ENCODE measurements around the gene NKX2-3.
A peak's percentile ranks its signal among the peaks of the same experiment; 100 is the strongest.

Gene NKX2-3

DNA sequence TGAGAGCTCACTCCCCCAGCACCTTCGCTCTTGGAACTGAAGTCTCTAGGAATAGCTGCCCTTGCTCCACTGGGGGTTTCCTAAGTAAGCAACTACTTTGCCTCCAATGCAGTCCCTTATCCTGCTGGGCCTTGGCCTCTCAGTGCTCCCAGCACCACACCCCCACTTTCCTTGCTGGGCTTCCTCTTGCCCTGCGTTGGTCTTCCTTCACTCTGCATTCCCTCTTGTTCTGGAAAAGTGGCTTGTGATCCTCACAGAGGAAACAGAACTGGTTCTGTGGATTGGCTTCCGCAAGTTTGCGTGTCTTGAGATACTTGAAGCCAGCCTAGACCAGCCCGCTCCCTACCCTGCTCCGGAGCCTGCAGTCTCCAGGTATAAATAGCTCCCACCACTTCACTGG, 6.4 kb downstream of the NKX2-3 start:
- no peak for DNase-seq

DNA sequence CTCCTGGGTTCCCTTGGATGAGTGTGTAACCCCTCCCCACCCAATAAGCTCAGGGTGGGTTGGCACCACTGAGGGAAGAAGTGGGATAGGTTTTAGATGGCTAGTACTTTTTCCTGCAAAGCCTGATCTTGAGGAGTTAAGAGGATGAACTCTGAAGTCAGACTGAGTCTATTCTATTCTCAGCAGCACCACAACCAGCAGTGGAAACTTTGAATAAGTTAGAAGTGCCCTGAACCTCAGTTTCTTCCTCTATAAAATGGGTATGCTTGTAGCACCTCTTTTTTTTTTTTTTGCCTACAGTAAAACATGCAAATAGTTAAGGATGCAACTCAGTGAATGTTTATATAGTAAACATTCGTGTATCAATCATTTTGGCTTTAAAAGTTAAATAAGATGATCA, 7.1 kb downstream of the NKX2-3 start:
- no peak for DNase-seq

GRCh38 chr10:99540306-99540656, 7.5 kb downstream of the NKX2-3 start:
- no peak for DNase-seq

DNA sequence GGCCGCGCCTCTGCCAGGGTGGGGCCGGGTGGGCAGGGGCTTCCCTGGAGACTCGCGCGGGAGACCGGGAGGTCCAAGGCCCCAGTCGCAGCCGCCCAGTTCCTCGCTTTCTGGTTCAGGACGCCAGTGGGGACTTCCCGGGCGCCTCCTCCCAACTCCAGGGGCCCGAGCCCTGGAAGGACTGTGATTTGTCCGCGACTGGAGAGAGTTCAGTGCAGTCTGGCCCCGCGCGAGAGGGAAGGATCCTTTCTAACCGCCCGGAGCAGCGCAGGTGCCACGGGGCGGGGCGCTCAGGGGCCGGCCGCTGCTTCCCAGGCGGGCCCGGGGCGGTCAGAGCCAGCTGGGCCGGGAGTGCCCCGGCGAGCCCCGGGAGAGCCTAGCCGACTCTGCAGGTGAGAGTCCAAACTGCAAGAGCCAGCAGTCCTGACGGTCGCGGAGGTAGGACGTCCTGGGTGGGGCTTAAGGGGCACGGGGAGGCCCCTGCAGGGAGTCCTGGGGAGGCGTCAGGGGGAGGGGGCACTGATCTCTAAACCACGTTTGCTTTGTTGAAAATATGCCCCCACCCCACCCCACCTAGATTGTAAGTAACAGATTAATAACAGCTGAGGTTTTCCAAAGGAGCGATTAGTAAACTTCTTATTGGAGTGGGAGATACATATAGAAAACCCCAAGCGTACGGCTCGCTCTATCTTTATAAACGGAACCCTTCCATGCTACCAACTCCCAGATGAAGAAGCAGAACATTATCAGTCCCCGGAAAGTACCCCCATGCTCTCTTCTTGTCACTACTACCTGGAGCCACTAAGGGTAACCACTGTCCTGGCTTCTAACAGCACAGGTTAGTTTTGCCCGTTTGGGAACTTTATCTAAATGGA, 8.2 kb downstream of the NKX2-3 start:
- no peak for DNase-seq

DNA sequence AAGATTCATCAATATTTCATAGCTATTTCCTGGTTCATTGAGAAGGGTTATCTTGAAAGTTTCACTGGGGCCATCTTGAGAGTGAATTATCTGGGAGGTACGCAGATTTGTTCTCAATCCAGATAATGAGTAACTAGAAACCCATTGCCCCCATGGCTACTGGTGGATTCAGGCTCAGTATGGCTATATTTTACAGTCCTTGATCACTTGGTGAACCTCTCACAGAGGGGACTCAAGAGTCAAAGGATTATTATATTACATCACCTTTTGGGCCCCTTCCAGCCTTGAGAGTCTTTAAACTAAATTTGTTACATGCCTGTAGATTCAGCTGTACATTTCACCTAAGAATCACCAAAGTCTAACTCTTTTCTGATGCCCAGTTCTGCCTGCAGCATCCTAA, 11.6 kb downstream of the NKX2-3 start:
- no peak for DNase-seq

DNA sequence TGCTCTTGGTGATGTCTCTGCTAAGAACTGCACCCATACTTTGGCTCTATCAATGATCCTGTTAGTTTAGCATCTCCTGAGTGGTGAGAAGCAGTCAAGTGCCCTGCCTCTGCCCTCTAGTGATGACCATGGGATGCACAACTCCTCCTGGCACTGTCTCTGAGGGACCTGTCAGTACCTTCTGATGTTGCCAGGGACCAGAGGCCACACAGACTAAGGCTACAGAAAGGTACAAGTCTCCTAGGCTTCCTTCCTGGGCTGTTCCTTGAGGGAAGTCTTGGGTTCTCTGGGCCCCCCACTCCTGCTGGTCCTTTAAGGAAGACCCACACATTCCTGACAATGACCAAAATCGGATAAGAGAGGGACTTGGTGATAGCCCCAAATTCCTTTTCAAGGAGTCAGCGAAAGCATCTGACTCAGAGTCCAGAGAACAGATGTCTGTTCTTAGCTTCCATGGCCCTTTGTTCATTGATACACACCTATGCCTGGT, 15.3 kb downstream of the NKX2-3 start:
- DNase-seq: no peak

- DNase-seq: peak; percentile 62
Measured at GRCh38 chr10:99551158-99551557, 18.4 kb downstream of the NKX2-3 start.

GRCh38 chr10:99551616-99552015, 18.9 kb downstream of the NKX2-3 start:
- no peak for DNase-seq

- no peak for DNase-seq
Measured at GRCh38 chr10:99555371-99555770, 22.6 kb downstream of the NKX2-3 start.

GRCh38 chr10:99555825-99556523, 23.2 kb downstream of the NKX2-3 start:
- no peak for DNase-seq

GRCh38 chr10:99557044-99557443, 24.3 kb downstream of the NKX2-3 start:
- no peak for DNase-seq

DNA sequence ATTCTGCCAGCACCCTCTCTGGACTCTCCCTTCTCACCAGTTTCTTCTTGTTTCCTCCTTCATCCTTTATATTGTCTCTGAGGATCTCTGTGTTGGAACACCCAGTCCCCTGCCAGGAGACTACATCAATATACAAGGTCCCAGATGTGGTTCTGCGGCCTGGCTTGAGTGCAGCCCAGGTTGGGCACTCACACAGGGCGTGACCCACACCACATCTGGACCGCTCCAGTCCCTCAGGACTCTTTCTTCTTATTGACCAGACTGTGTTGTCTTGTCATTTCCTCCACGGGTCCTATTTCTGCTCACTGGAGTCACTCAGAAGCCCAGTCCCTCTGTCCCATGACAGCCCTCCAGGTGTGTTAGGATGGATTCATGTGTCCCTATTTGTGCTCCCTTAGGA, 26.0 kb downstream of the NKX2-3 start:
- no peak for DNase-seq

GRCh38 chr10:99560277-99561126, 27.8 kb downstream of the NKX2-3 start:
- DNase-seq: peak; percentile 30

GRCh38 chr10:99562631-99563030, 29.9 kb downstream of the NKX2-3 start:
- DNase-seq: no peak

DNA sequence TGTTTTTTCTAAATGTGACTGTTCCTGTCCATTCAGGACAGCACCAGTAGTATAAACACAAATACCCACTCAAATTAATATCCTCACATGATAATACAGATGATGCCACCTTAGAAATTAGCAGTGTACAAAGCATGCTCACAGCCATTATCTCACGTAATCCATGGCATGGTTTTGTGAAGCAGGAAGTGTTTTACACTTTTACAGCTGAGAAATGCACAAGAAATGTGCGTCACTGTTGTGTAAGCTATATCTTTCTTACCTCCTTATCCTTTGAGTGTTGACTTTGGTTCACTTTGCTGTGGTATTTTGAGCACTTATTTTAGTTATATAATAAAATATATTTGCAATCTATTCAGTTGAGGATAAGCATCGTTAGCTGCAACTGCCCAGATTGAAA, 31.6 kb downstream of the NKX2-3 start:
- DNase-seq: no peak

DNA sequence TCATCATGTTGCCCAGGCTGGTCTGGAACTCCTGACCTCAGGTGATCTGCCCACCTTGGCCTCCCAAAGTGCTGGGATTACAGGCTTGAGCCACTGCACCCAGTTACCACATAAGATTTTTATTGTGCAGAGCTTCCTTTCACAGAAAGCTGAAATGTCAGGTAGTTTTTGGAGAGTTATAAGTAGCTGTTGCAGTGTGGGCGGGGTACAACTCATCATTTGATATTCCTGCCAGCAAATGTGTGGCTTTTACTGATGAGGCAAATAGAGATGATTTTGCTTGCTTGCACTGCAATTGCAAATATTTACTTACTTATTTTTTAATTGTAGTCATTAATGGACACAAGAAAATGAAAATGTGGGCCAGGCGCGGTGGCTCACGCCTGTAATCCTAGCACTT, 32.4 kb downstream of the NKX2-3 start:
- DNase-seq: no peak

- DNase-seq: no peak
Measured at GRCh38 chr10:99569253-99569939, 36.7 kb downstream of the NKX2-3 start.

DNA sequence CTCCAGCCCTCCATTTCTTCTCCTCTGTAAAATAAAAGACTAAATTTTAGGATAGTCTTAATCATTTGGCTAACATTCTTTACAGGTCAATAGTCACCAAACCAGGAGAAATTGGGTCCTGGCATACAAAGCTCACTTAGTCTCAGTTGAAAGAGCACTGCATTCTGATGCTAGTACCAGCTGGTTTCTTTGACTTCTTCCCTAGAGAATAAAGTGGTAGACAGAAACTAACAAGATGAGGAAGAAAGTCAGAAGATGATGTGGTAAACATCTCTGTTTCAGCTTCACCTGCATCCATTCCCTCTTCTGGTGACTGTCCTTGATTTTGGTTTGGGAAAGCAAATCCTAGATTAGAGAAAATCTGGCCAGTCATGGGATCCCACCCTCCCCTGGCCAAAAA, 37.2 kb downstream of the NKX2-3 start:
- no peak for DNase-seq

GRCh38 chr10:99571816-99572215, 39.1 kb downstream of the NKX2-3 start:
- DNase-seq: no peak

DNA sequence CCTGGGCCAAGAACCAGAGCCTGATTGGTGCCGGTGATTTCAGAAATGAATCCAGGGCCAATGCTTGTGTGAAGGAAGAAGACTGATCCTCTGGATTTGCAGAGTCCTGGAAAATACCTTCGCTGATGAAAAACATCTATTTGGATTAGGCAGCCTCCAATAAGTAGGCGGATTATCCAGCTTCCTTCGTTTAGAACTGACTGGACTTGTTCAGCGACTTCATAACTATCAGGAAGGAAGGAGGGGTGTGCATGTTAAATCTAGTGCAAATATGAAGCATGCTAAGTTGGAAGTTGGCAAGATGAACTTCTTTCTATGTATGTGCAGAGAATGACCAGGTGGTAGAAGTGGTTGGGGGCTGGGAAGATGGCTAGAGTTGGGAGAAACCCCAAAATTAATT, 41.0 kb downstream of the NKX2-3 start:
- DNase-seq: no peak

- no peak for DNase-seq
Measured at GRCh38 chr10:99579971-99580370, 47.2 kb downstream of the NKX2-3 start.

GRCh38 chr10:99582255-99582770, 49.6 kb downstream of the NKX2-3 start:
- no peak for DNase-seq

All from right hindlimb (tissue), 1 donor.